Ovary (tissue), 3 donors: ENCODE results near the gene SRC.

Source experiments
- CTCF ChIP-seq, 3 donors: fragments of 450-650 bp in 2 of 3; fragments of 200-600 bp in 1 of 3; IDR thresholded peaks; one replicate each; pipeline versions ENCODE4 v1.5.1 to v1.8.0; 2016 to 2022; ENCODE audit warnings: antibody characterized with exemption in 3 of 3, mild to moderate bottlenecking in 1 of 3
- EP300 ChIP-seq: sonication (generic); formaldehyde crosslinking; IDR thresholded peaks from one replicate; pipeline ENCODE4 v1.6.1; 2017; ENCODE audit warnings: antibody characterized with exemption
- POLR2A ChIP-seq: fragments of 450-650 bp; IDR thresholded peaks from one replicate; pipeline ENCODE4 v1.6.1; 2017; ENCODE audit warnings: antibody characterized with exemption, mild to moderate bottlenecking, moderate library complexity
- donor health status: DM: no; HTN: no; CAD: no.

DNA sequence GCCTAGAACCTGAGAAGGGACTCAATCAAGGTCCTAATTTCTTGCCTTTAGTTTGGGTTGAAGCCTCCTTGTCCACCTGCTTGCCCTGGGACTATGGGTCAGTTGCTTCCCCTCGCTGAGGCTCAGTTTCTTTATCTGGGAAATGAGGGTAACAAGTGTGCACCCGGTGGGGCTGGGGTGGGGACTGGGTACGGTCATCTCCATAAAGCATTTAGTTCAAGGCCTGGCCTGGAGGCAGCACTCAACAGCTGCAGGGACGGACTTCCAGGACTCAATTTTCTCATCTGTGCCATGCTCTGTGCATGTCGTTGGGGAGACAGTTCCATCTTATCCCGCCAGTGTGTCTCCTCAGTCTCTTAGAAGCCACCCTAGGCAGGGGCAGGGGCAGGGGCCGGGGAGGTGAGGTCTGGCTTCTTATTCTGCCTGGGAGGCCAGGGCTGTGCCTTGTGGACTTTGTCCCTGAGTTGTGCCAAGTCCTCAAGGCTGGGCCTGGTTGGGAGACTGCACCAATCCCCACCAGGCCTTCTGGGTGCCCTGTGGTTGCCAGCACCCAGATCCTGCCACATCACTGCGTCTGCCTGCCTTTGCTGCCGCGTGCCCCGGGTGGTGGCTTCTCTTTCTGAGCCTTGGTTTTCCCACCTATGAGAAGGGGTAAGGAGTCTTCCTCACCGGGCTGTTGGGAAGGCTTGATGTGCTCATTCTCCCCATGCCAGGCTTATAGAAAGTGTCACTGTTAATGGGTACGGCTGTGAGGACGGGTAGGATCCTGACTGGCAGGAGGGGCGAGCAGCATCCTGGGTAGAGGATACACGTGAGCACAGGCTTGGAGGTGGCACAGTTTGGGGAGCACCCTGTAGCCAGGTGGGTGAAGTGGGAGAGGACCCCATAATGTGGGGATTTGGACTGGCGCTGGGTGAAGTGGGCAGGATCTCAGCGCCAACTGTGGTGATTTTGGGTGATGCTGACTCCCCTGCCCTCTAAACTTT, 8.6 kb downstream of the SRC start:
- TF ChIP-seq POLR2A = no peak
- TF ChIP-seq CTCF (IDR thresholded peaks at IDR 0.05) = no peak
- no peak for TF ChIP-seq EP300
